ENCODE results near the gene KIFC1.
"Not testable (repeated sequence)": the region's sequence is repeated elsewhere in the genome, so short reads cannot be mapped to it uniquely, and the experiment has no call there.

Gene KIFC1, protein sequence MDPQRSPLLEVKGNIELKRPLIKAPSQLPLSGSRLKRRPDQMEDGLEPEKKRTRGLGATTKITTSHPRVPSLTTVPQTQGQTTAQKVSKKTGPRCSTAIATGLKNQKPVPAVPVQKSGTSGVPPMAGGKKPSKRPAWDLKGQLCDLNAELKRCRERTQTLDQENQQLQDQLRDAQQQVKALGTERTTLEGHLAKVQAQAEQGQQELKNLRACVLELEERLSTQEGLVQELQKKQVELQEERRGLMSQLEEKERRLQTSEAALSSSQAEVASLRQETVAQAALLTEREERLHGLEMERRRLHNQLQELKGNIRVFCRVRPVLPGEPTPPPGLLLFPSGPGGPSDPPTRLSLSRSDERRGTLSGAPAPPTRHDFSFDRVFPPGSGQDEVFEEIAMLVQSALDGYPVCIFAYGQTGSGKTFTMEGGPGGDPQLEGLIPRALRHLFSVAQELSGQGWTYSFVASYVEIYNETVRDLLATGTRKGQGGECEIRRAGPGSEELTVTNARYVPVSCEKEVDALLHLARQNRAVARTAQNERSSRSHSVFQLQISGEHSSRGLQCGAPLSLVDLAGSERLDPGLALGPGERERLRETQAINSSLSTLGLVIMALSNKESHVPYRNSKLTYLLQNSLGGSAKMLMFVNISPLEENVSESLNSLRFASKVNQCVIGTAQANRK

DNA sequence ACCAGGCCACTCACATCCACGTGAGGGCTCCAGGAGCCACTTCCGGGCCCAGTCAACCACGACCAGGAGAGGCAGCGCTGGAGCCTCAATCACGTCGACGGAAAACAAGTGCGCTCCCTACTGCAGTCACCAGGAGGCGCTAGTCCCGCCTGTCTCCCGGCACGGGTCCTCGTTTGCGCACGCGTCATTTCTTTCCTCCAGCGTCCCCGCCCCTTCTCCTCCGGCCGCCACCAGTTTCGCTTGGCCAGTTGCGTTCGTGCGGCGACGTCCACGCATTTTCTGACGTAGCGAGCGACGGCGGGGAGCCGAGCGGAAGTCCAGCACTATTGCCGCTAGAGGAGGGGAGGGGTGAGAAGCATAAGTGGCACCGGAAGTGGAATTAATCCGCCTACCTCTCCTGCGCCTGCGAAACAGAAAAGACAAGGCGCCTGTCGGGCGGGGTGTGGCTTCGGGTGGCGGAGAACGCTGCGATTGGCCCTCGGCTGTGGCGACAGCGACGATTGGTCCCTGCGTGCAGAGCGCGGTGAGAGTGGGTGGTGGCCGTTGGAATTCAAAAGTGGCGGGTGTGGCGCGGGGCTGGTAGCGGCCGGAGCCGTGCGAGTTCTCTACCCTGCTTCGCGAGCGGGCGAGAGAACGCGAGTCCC, at the start of gene KIFC1:
Gene KIFC1, plus strand, starts transcription at position 546 of the 644 bp plus-strand sequence. CDS start 163 bp downstream, outside the sequence.
- DNase-seq (ENCODE audit: low read depth in 1 of 2, low spot score in 1 of 2): peak; percentile 98 to 99

DNA sequence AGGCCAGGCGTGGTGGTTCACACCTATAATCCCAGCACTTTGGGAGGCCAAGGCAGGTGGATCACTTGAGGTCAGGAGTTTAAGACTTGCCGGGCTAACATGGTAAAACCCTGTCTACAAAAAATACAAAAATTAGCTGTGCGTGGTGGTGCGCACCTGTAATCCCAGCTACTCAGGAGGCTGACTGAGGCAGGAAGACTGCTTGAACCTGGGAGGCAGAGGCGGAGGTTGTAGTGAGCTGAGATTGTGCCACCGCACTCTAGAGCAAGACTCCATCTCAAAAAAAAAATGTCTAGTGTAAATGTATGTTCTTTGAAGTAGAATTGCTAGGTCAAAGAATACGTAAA, 48.0 kb upstream of the KIFC1 start:
- not testable (repeated sequence) for DNase-seq (ENCODE audit: low read depth in 1 of 2, low spot score in 1 of 2)

DNA sequence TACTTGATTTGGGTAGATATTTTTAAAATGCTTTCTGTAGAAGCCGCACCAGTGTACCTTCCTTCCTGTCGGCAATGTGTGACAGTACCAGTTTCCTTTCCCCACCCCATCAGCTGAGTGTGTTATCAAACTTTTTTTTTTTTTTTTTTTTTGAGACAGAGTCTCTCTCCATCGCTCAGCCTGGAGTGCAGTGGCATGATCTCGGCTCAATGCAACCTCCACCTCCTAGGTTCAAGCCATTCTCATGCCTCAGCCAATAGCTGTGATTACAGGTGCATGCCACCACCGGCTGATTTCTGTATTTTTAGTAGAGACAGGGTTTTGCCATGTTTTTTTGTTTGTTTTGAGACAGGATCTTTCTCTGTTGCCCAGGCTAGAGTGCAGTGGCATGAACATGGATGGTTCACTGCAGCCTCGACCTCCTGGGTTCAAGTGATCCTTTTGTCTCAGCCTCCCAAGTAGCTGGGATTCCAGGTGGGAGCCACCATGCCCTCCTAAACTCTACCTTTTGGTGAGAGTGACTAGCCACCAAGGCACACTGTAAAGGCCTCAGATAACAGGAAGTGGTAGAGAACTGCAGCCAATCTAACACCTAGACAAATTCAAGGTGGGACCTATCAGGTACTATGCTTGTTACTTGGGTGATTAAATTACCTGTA, 47.5 kb upstream of the KIFC1 start:
- peak in 1 of 2 donors; percentile 40 for DNase-seq (ENCODE audit: low read depth in 1 of 2, low spot score in 1 of 2)

DNA sequence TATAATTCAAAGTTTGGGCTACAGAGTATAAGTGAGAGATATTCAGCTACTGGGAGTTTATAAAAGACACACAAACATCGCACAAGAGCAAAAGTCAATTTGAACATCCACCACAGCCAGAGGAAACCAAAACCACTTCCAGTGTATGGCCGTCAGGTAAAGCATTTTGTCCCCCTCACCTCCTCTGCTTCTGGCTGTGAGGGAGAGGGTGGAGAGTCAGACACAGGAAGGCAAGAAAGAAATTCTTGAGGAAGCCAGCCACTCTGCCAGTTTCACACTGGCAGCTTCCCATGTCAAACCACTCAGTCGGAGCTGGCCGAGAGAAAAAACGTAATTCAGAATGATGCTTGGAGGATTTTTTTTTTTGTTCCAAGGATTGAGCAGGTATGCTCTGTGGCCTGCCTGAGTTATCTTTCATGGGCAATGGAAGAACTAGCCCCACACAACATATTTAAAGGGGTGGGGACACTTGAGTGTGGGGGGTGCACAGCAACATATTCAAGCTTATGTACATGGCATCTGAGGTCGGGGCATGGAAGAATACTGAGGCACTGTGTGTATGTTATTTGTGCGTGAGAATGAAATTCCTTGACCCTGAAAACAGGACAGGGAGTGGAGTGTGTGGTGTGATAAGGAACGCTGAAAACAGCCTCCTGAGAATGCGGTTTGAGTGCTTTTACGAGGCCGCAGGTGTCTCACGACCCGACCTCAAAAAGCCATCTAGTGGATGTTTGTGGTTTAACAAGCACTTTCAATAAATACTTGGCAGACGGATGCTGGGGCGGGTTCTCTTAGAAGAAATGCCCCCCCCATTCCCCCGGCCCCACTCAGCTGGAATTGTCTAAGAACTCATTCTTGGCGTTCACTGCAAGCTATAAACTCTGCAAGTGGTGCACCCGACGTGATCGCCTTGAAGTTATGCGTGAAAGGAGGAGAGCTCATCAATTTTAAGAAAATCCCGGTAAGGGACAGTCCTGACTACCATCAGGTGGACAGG, 46.6 kb upstream of the KIFC1 start:
- peak; percentile 27 to 65 for DNase-seq (ENCODE audit: low read depth in 1 of 2, low spot score in 1 of 2)

DNA sequence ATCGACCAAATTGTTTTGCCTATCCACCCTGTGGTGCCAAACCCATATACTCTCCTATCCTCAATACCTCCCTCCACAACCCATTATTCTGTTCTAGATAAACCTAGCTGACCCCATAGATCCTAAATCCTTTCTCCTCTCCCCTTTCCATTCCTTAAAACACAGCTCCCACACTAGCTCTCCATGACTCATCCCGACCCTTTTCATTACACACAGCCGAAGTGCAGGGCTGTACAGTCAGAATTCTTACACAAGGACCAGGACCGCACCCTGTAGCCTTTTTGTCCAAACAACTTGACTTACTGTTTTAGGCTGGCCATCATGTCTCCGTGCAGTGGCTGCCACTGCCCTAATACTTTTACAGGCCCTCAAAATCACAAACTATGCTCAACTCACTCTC, 44.7 kb upstream of the KIFC1 start:
- DNase-seq (ENCODE audit: low read depth in 1 of 2, low spot score in 1 of 2): not testable (repeated sequence)

DNA sequence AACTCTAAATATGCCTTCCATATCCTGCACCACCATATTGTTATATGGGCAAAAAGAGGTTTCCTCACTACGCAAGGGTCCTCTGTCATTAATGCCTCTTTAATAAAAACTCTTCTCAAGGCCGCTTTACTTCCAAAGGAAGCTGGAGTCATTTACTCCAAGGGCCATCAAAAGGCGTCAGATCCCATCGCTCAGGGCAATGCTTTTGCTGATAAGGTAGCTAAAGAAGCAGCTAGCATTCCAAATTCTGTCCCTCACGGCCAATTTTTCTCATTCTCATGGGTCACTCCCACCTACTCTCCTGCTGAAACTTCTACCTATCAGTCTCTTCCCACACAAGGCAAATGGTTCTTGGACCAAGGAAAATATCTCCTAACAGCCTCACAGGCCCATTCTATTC, 43.8 kb upstream of the KIFC1 start:
- no peak for DNase-seq (ENCODE audit: low read depth in 1 of 2, low spot score in 1 of 2)

DNA sequence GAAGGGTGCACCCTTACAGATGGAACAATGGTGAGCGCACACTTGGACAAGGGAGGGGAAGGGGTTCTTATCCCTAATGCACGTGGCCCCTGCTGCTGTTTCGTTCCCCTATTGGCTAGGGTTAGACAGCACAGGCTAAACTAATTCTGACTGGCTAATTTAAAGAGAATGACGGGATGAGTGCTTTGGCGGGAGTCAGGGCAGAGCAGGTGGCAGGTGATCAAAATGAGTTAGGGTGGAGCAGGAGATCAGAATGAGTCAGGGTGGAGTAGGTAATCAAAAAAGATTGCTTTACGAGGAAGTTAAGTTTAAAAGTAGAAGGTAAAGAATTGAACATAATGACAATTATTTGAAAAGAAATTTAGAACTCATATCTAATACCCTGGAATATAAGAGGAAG, 35.8 kb upstream of the KIFC1 start:
- not testable (repeated sequence) for DNase-seq (ENCODE audit: low read depth in 1 of 2, low spot score in 1 of 2)

DNA sequence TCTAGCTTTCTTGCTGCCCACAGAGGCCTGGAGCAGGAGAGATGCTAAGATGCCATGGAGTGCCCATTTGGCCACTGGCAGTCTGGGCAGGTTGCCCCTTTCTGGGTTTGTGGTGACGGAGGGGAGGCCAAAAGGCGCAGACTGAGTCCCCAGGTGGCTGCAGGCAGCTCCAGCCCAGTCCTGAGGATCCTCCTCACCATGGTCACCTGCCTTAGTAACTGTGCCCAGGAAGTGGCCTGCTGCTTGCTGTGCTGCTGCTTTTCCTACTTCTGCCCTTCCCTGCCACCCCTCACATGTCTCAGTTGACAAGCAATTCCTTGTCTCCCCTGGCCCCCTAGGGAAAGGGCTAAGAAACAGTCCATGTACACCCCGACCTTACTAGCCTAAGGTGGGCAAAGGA, 35.3 kb upstream of the KIFC1 start:
- no peak for DNase-seq (ENCODE audit: low read depth in 1 of 2, low spot score in 1 of 2)

DNA sequence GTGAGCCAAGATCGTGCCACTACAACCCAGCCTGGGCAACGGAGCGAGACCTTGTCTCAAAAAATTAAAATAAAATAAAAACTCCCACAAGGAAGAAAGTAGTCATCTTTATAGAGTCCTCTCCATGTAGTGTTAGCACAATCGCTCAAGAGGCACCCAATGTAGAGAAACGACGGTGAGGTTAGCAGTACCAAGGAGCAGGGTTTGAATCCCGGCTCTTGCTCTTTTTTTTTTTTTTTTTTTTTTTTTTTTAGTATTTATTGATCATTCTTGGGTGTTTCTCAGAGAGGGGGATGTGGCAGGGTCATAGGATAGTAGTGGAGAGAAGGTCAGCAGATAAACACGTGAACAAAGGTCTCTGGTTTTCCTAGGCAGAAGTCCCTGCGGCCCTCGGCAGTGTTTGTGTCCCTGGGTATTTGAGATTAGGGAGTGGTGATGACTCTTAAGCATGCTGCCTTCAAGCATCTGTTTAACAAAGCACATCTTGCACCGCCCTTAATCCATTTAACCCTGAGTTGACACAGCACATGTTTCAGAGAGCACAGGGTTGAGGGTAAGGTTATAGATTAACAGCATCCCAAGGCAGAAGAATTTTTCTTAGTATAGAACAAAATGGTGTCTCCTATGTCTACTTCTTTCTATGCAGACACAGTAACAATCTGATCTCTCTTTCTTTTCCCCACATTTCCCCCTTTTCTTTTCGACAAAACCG, 34.3 kb upstream of the KIFC1 start:
- not testable (repeated sequence) for DNase-seq (ENCODE audit: low read depth in 1 of 2, low spot score in 1 of 2)

DNA sequence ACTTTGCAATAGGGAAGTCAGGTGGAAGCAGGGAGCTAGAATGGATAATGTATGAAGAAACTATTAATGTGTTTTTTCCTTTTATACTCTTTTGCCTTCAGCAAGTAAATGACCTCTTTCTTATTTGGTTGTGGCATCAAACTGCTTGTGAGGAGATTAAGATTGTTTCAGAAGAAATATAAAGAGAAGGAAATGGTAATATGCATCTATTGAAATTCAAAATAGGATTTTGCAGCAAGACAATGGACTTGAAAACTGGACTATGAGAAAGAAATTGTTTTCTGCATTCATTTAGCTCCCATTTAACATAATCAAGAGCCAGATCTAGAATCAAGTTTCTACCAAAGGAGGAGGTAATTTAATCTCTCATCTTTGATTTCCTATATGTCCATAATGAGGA, 32.3 kb upstream of the KIFC1 start:
- DNase-seq (ENCODE audit: low read depth in 1 of 2, low spot score in 1 of 2): no peak

DNA sequence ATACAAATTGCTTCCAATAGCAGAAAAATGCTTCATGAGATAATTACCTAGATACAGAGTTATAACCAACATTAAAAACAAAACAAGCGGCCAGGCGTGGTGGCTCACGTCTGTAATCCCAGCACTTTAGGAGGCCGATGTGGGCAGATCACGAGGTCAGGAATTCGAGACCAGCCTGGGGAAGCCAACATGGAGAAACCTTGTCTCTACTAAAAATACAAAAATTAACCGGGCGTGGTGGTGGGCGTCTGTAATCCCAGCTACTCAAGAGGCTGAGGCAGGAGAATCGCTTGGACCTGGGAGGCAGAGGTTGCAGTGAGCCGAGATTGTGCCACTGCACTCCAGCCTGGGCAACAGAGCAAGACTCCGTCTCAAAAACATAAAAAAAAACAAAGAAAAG, 28.1 kb upstream of the KIFC1 start:
- not testable (repeated sequence) for DNase-seq (ENCODE audit: low read depth in 1 of 2, low spot score in 1 of 2)

DNA sequence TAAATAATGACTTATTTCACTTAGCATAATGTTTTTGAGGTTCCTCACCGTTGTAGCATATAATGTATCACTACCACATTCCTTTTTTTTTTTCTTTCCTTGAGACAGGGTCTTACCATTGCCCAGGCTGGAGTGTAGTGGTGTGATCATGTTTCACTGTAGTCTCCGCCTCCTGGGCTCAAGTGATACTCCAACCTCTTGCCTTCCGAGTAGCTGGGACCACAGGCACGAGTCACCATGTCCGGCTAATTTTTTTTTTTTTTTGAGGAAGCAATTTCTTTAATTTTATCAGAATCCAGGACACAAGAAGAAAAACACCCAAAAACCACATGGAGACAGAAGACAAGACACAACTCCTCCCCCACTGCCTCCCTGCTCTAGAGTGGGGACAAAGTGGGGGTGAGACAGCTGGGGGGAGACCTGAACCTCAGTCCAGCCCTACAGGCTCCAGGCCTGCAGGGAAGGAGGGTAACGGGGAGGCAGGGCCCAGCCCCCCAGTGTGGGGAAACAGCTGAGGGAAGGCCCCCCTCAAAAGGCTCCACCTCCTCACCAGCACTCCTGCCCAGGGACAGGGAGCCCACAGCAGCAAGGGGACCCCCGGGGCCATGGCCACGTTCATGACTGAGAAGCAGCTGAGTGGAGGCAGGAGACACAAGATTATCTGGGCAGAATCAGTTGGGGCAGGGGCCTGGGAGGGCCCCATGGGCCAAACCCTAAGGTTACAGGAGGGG, 27.0 kb upstream of the KIFC1 start:
- not testable (repeated sequence) for DNase-seq (ENCODE audit: low read depth in 1 of 2, low spot score in 1 of 2)

DNA sequence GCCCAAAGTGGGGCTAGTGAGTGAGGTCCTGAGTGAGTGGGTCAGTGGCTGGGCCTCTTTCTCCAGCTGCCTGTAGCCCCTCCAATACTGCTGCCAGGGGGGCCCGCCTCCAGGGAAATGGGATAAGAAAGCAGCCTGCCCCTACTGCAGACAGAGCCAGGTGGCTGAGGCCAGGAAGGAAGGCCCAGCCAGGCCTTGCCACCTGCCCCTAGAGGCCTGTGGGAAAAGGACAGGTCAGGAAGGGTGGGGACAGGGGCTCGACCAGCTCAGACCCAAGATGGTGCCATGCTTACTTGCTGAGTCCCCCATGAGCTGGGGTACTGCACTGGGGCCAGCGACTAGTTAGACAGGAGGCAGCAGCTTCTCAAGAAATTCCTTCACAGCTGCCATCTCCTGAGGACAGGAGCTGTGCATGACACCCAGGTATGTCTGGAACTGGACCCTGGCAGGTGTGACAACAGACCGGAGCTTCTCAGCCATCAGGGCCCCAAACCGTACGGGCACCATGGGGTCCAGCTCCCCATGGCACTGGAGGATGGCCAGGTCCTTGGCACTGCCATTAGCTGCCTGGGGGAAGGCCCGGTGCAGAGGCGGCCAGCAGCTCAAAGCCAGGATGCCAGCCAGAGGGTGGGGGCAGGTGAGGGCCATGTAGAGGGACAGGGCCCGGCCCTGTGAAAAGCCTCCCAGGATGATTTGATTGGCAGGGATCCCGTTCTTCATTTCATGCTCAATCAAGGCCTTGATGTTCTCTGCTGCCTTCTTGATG, 26.2 kb upstream of the KIFC1 start:
- DNase-seq (ENCODE audit: low read depth in 1 of 2, low spot score in 1 of 2): not testable (repeated sequence)

DNA sequence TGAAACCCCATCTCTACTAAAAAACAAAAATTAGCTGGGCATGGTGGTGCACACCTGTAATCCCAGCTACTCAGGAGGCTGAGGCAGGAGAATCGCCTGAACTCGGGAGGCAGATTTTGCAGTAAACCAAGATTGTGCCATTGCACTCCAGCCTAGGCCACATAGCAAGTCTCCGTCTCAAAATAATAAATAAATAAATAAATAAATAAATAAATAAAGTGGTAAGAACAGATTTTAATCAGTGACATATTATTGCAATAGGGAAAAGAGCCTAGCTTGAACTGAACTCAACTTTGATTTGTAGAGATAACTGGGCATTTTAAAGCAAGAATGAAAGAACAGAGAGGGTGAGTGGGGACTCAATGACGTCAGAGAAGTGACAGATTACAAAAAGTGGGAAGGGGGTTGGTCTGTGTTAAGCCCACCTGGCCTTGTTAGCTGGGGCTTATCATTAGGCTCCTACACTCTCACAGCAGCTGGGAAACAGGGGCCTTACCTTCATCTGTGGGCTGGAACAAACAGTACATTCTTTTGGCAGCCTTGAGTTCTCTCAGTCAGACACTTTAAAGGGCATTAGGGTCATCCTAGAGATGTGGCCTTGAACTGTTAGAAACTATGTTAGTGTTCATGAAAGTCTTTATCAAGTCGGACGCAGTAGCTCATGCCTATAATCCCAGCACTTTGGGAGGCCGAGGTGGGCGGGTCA, 24.5 kb upstream of the KIFC1 start:
- no peak for DNase-seq (ENCODE audit: low read depth in 1 of 2, low spot score in 1 of 2)

DNA sequence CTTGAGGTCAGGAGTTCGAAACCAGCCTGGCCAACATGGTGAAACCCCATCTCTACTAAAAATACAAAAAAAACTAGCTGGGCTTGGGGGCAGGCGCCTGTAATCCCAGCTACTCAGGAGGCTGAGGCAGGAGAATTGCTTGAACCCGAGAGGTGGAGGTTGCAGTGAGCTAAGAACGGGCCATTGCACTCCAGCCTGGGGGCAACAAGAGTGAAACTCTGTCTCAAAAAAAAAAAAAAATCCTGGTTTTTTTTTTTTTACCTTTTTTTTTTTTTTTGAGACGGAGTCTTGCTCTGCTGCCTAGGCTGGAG, 24.0 kb upstream of the KIFC1 start:
- DNase-seq (ENCODE audit: low read depth in 1 of 2, low spot score in 1 of 2): not testable (repeated sequence)

DNA sequence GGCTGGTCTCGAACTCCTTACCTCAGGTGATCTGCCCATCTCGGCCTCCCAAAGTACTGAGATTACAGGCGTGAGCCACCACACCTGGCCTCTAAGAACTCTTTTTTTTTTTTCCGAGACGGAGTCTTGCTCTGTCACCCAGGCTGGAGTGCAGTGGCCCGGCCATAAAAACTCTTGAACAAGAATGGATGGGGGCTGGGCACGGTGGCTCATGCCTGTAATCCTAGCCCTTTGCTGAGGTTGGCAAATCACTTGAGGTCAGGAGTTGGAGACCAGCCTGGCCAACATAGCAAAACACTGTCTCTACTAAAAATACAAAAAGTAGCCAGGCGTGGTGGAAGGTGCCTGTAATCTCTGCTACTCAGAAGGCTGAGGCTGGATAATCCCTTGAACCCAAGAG, 19.7 kb upstream of the KIFC1 start:
- DNase-seq (ENCODE audit: low read depth in 1 of 2, low spot score in 1 of 2): not testable (repeated sequence)

DNA sequence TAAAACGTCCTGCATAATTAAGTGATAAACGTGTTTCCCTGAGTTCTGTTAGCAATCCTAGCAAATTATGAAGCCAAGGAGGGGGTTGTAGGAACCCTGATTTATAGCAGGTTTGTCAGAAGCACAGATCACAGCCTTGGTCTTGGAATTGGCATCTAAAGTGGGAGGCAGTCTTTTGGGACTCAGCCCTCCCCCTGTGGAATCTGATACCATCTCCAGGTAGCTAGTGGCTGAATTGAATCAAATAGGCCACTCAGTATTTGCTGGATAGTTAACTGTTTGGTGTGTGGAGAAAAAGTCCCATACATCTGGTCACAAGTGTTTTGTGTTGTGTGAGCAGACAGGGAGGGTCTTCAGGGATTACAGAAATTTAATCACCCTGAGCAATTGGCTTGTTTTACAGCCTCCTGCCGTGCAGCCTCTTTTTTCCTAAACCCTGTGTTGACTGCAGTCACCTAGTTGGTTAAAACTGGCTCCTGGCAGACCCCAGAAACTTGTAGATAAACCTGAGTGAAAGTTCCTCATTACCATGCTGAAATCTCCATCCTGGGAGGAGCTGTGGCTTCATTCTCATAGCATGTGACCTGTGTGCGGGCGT, 19.0 kb upstream of the KIFC1 start:
- DNase-seq (ENCODE audit: low read depth in 1 of 2, low spot score in 1 of 2): no peak
